A549 (cell line): Measurements from ENCODE around the gene SORCS3. TPM values are rescaled to one million over a fixed set of nuclear protein-coding genes. Genes with fewer than 3 reads are reported as not detected.

Experiments
- ATAC-seq, 2 experiments: fragments of 200-7000 bp in 1 of 2; fragments of >200 bp in 1 of 2; cut with Nextera tagmentation in 1 of 2; cut with Tn5 transposase in 1 of 2; 3 replicates each; pipeline versions ENCODE4 v1.8.0 to v1.9.1; 2018 to 2020; ENCODE audit warnings: mild to moderate bottlenecking in 1 of 2, moderate library complexity in 1 of 2
- CTCF ChIA-PET: fragments of 300-600 bp; sonication (Branson Sonifier 250); formaldehyde crosslinking; extraction: SDS; loops from one replicate; lab custom pipeline; 2021; ENCODE audit warnings: antibody characterized with exemption, inconsistent platforms; lab: Yijun Ruan, JAX
- POLR2A ChIA-PET: fragments of 350-600 bp; formaldehyde crosslinking; extraction: SDS; loops from one replicate; lab custom pipeline; 2021; ENCODE audit warnings: antibody characterized with exemption, inconsistent platforms; lab: Yijun Ruan, JAX
- DNase-seq, 2 experiments: peaks; one replicate each; pipeline versions ENCODE4 v3.0.0 to v3.0.0-alpha.2; 2011 to 2016; ENCODE audit warnings: low read depth in 1 of 2, low spot score in 1 of 2
- FAIRE-seq: peaks from 2 replicates; lab custom pipeline; 2011; peaks lifted over from hg19 to GRCh38; lab: Jason Lieb, UNC
- H3K27ac ChIP-seq, 2 experiments: fragments of >200 bp; sonication (Bioruptor Twin); formaldehyde crosslinking; 3 replicates each; pipeline ENCODE4 v1.5.1; 2016 to 2017
- H3K4me1 ChIP-seq: fragments of >200 bp; sonication (Bioruptor Twin); formaldehyde crosslinking; 3 replicates; pipeline ENCODE4 v1.6.1; 2016
- H3K4me2 ChIP-seq: fragments of >200 bp; sonication (Bioruptor Twin); formaldehyde crosslinking; 3 replicates; pipeline ENCODE4 v1.6.1; 2016
- H3K4me3 ChIP-seq: fragments of >200 bp; sonication (Bioruptor Twin); formaldehyde crosslinking; 3 replicates; pipeline ENCODE4 v1.5.1; 2016
- H3K9me3 ChIP-seq: fragments of >200 bp; sonication (Bioruptor Twin); formaldehyde crosslinking; 3 replicates; pipeline ENCODE4 v1.6.1; 2016
- ATOH8 ChIP-seq: fragments of 250-450 bp; sonication (Bioruptor Pico); IDR thresholded peaks from 2 replicates; pipeline ENCODE4 v1.5.0; 2020; ENCODE audit warnings: low read depth, mild to moderate bottlenecking, moderate library complexity
- BCL3 ChIP-seq: fragments of >200 bp; sonication (Bioruptor Twin); formaldehyde crosslinking; IDR thresholded peaks from 3 replicates; pipeline ENCODE4 v1.6.1; 2016
- EP300 ChIP-seq, 2 experiments: fragments of >200 bp; sonication (Bioruptor Twin); formaldehyde crosslinking; IDR thresholded peaks; 2 replicates in 1 of 2; 3 replicates in 1 of 2; pipeline ENCODE4 v1.6.1; 2016 to 2017
- FOSB ChIP-seq: fragments of 250-450 bp; sonication (Bioruptor Pico); IDR thresholded peaks from 2 replicates; pipeline ENCODE4 v1.5.0; 2020; ENCODE audit warnings: mild to moderate bottlenecking, moderate library complexity
- FOXS1 ChIP-seq: fragments of 250-450 bp; sonication (Bioruptor Pico); IDR thresholded peaks from 2 replicates; pipeline ENCODE4 v1.5.0; 2020; ENCODE audit warnings: mild to moderate bottlenecking, moderate library complexity
- GATA3 ChIP-seq: IDR thresholded peaks from 2 replicates; pipeline ENCODE4 v1.6.1; 2012; ENCODE audit warnings: borderline replicate concordance
- HMGXB4 ChIP-seq: fragments of 250-450 bp; sonication (Bioruptor Pico); IDR thresholded peaks from 2 replicates; pipeline ENCODE4 v1.5.0; 2021; ENCODE audit warnings: mild to moderate bottlenecking, moderate library complexity, borderline replicate concordance
- HOXB5 ChIP-seq: fragments of 250-450 bp; sonication (Bioruptor Pico); IDR thresholded peaks from 2 replicates; pipeline ENCODE4 v1.5.0; 2020; ENCODE audit warnings: mild to moderate bottlenecking, moderate library complexity
- MAFK ChIP-seq: fragments of 450-650 bp; IDR thresholded peaks from 2 replicates; pipeline ENCODE4 v1.6.1; 2014; ENCODE audit not compliant: partially characterized antibody
- MAX ChIP-seq: IDR thresholded peaks from 2 replicates; pipeline ENCODE4 v1.6.1; 2012
- PBX3 ChIP-seq: IDR thresholded peaks from 2 replicates; pipeline ENCODE4 v1.6.1; 2012
- RAD21 ChIP-seq, 2 experiments: fragments of >200 bp in 1 of 2; sonication (Bioruptor Twin) in 1 of 2; formaldehyde crosslinking in 1 of 2; IDR thresholded peaks in 1 of 2; conservative IDR thresholded peaks in 1 of 2; 2 replicates in 1 of 2; 3 replicates in 1 of 2; pipeline ENCODE4 v1.6.1; 2012 to 2018; ENCODE audit warnings: inconsistent platforms in 1 of 2
- REST ChIP-seq: fragments of 200-600 bp; sonication (generic); IDR thresholded peaks from 2 replicates; pipeline ENCODE4 v1.6.1; 2016; ENCODE audit warnings: antibody characterized with exemption, mild to moderate bottlenecking, moderate library complexity
- RNF2 ChIP-seq: fragments of 200-600 bp; sonication (generic); IDR thresholded peaks from 2 replicates; pipeline ENCODE4 v1.6.1; 2016; ENCODE audit warnings: low read depth, mild to moderate bottlenecking, antibody characterized with exemption, moderate library complexity, borderline replicate concordance
- ZC3H11A ChIP-seq: fragments of 450-650 bp; IDR thresholded peaks from 2 replicates; pipeline ENCODE4 v1.6.1; 2014; ENCODE audit warnings: antibody characterized with exemption, mild to moderate bottlenecking
- WGBS: methylation state at CpG from one replicate; pipeline ENCODE4 v1.1.6; 2017; ENCODE audit errors: missing lambda C conversion rate; 5-methylcytosine and 5-hydroxymethylcytosine counted together
- polyA plus RNA-seq, 4 experiments: library from polyadenylated mRNA; depleted of rRNA in 3 of 4; stranded (reverse); fragments of >200 nt; fragmentation: RNase III in 1 of 4; extraction: RNeasy Plus Mini Kit Qiagen cat#74134 plus additional on column Dnase treatment in 1 of 4; gene quantifications; 2 replicates in 3 of 4; 3 replicates in 1 of 4; pipeline ENCODE4 v1.2.3, GENCODE V29; 2011 to 2017

Gene SORCS3
- polyA plus RNA-seq, 2 of the 4 experiments (the other 2 are of a cell fraction) = not detected

GRCh38 chr10:105252911-105253310 is 611.8 kb downstream of the SORCS3 start:
- H3K4me2 ChIP-seq = no peak overlapping the region
- H3K9me3 ChIP-seq = no peaks in the 10 kb centered on the region
- ATAC-seq (no peak), FAIRE-seq (no peak), DNase-seq (no peak)
- CTCF ChIA-PET = interaction anchor here (1.3 kb wide), 1 partner anchor 20 kb away, joined by 3 read pairs; no protein-coding TSS in a partner anchor
- H3K27ac ChIP-seq = no peak overlapping the region
- no peaks in the 10 kb centered on the region for H3K4me1 ChIP-seq
- H3K4me3 ChIP-seq = no peak overlapping the region
- no peak for TF ChIP-seq FOSB (CRISPR knock-in tag)
- TF ChIP-seq HMGXB4 = no peak
- TF ChIP-seq MAFK = no peak
- POLR2A ChIA-PET = no interaction called here

- no peak for FAIRE-seq
- H3K4me1 ChIP-seq = no peaks in the 10 kb centered on the region
- H3K27ac ChIP-seq = no peak overlapping the region
- ChIA-PET POLR2A (no interaction called here), CTCF (interaction anchor here (1.3 kb wide), 1 partner anchor 20 kb away, joined by 3 read pairs; no protein-coding TSS in a partner anchor)
- TF ChIP-seq FOXS1 (CRISPR knock-in tag) = no peak
- no peak for TF ChIP-seq RNF2
- no peak for TF ChIP-seq PBX3
- no peak for TF ChIP-seq ATOH8 (CRISPR knock-in tag)
- TF ChIP-seq GATA3 = no peak
- TF ChIP-seq MAX = no peak
- no peak for TF ChIP-seq MAFK
- no peak for TF ChIP-seq EP300 (IDR thresholded peaks at IDR 0.05)
- TF ChIP-seq ZC3H11A = no peak
- no peak for TF ChIP-seq BCL3
- no peak for TF ChIP-seq RAD21 (conservative IDR thresholded peaks at IDR 0.05 in 1 of 2, IDR thresholded peaks at IDR 0.05 in 1 of 2)
- no peak for TF ChIP-seq HOXB5
- TF ChIP-seq REST = no peak
- TF ChIP-seq, all 56 proteins: peak for 0
- Histone ChIP-seq H3K4me2 (no peak overlapping the region), H3K4me3 (no peak overlapping the region), H3K9me3 (no peaks in the 10 kb centered on the region)
- ATAC-seq (no peak), DNase-seq (no peak)
- 19% methylated on average over 8 of the region's 8 CpGs for WGBS
Measured at GRCh38 chr10:105253515-105254212, 612.6 kb downstream of the SORCS3 start.
